Fibroblast of mammary gland (primary cell): Measurements from ENCODE around the gene CHD9.

ENCODE experiments used
- DNase-seq: peaks from one replicate; pipeline ENCODE4 v3.0.0-alpha.2; 2010; ENCODE audit warnings: low read depth
- H3K4me3 ChIP-seq: 2 replicates; pipeline ENCODE4 v1.5.1; 2011; ENCODE audit warnings: low read depth, mild to moderate bottlenecking, low read length, moderate library complexity; ENCODE audit not compliant: control insufficient read depth
- CTCF ChIP-seq: conservative IDR thresholded peaks from 2 replicates; pipeline ENCODE4 v1.5.1; 2011; ENCODE audit warnings: low read depth, low read length, inconsistent platforms; ENCODE audit not compliant: control insufficient read depth, insufficient read depth

CHD9 gene

GRCh38 chr16:53078247-53078646 lies 23.5 kb downstream of the CHD9 start:
- DNase-seq, result no peak
- H3K4me3 ChIP-seq, result no peak overlapping the region
- no peak for TF ChIP-seq CTCF

- no peak overlapping the region for H3K4me3 ChIP-seq
- TF ChIP-seq CTCF, result no peak
- DNase-seq, result peak; percentile 41
Measured at GRCh38 chr16:53078765-53079485, 24.1 kb downstream of the CHD9 start.

- peak; percentile 89 for DNase-seq
- no peak for TF ChIP-seq CTCF
- no peak overlapping the region for H3K4me3 ChIP-seq
Measured at GRCh38 chr16:53080345-53081031, 25.7 kb downstream of the CHD9 start.

GRCh38 chr16:53081032-53081424 lies 26.2 kb downstream of the CHD9 start:
- H3K4me3 ChIP-seq, result no peak overlapping the region
- no peak for TF ChIP-seq CTCF
- DNase-seq, result no peak

GRCh38 chr16:53081686-53082407 lies 27.1 kb downstream of the CHD9 start:
- no peak for TF ChIP-seq CTCF
- no peak overlapping the region for H3K4me3 ChIP-seq
- no peak for DNase-seq

GRCh38 chr16:53082509-53082908 lies 27.7 kb downstream of the CHD9 start:
- DNase-seq, result no peak
- no peak for TF ChIP-seq CTCF
- no peak overlapping the region for H3K4me3 ChIP-seq
